ENCODE measurements around the gene SF3B2.

SF3B2 gene

DNA sequence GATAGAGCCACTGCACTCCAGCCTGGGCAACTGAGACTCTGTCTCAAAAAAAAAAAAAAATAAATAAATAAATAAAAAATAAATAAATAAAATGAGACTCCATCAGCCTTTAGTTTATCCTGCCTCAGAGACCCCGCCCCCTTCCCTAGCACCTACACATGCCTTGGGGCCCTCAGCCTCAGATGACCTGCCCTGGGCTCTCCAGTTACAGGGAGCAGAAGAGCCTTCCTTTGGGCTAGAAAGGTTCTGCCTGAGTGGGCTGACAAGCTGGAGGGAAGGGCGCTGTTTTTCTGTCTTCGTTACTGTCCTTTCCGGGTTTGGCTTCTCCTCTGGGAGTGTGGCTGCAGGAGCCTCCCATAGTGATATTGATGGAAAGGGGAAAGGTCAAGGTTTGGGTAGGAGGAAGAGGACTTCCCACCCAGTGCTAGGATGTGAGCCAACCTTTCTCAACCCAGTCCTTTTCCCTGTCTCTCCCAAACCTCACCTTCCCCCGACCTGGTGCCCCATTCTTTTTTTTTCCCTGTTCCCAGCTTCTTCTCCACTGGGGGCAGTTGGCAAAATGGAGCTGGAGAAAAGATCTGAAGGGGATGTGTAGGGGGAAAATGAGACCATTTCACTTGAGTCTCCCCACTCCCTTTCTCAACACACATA is 1.5 kb upstream of the SF3B2 start:
- DNase-seq = no peak

DNA sequence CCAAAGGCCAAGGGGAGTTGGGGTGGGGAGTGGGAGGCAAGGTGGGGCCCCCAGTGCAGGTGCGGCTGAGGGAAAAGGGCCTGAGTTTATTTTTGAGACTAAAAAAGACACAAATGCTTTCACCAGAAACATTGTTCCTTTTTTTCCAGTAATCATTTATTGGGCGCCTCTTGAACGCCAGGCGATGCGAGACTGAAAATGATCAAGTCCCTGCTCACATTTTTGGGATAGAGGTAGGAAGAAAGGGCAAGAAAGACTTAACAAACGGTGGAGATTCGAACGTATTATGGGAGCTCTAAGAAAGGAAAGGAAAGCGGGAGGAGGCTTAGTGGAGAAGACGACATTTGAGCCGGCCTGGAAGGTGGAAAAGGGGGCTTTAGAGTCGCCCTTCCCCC is 796 bp upstream of the SF3B2 start:
- DNase-seq = no peak

DNA sequence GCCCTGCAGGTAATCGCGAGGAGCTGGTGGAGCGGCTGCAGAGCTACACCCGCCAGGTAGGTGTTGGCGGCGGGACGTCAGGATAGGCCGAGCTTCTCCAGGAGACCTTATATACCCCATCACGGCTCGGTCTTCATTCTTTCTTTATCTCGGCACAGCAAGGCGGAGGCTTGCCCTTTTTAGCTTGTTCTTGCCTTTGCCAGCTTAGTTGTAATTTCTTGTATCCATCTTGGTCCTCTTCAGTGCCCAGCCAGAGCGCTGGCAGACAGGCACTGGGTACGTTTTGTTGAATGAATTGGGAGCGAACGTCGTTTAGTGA is 459 bp downstream of the SF3B2 start:
- no peak for DNase-seq

DNA sequence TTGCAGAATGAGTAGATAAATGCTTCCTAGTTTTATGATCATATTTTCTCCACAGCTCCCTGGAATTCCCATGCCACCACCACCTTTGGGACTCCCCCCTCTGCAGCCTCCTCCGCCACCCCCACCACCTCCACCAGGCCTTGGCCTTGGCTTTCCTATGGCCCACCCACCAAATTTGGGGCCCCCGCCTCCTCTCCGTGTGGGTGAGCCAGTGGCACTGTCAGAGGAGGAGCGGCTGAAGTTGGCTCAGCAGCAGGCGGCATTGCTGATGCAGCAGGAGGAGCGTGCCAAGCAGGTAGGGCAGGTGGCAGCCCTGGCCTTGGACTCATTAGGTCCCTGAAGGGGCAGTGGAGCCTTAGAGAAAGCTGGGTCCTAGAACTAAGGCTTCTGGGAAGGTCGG is 2.9 kb downstream of the SF3B2 start:
- no peak for DNase-seq

DNA sequence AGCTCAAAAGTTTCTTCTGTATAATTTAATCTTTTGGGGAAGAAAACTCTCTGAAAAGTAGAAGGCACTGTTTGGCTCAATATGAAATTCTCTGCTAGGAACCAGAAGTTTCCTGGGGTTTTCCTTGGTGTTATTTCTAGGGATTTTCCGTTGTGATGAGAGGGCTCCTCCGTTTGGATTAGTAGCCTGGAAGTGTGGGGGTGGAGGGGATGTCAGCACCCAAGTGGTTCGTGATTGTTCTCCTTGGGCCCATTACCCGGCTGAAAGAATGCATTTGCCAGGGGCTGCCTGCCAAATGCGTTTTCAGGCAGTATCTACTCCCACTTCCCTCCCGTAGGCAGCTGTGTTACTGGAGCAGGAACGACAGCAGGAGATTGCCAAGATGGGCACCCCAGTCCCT is 4.3 kb downstream of the SF3B2 start:
- no peak for DNase-seq

DNA sequence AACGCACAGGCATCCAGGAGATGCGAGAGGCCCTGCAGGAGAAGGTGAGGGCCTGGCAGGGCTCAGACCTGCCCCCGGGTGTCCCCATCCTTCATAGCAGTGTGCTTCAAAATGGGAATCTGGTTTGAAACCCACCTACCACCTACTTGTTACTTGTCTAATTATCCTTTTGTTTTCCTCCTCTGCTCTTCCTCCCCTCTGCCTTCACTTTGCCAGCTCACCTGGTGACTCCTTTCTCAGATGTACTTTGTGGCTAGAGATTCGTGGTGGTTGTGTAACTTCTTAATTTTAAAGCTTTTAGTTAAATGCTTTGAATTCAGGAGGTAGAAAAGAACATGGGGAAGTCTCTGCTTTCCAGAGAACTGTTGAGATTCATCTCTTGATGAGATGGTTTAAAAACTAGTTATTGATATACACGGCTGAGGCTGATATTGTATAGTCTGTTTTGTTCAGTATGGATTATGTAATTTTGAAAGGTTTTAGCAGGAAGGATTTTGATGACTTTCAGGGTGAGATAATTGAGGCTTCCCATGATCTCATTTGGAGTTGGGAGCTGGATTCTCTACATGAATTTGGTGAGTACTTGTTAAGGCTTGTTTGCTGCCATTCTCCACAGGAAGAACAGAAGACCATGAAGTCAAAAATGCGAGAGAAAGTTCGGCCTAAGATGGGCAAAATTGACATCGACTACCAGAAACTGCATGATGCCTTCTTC is 8.0 kb downstream of the SF3B2 start:
- DNase-seq = no peak

DNA sequence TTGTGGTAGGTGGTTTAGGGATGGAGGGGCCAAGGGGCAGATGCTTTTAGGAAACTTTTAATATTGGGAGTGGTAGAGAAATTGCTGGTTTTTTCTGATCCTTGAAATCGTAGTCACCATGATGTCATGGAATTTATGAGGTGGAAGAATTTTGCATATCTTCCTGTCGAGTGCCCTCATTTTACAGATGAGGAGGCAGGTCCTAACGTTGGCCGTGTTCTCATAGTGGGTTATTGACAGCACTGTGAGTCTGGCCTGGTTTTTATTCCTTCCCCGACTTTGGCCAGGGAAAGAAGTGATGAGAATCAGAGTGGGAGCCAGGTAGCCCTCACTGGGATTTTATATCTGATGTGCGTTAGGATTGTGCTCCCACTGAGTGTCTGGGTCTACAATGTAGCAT is 9.1 kb downstream of the SF3B2 start:
- no peak for DNase-seq

DNA sequence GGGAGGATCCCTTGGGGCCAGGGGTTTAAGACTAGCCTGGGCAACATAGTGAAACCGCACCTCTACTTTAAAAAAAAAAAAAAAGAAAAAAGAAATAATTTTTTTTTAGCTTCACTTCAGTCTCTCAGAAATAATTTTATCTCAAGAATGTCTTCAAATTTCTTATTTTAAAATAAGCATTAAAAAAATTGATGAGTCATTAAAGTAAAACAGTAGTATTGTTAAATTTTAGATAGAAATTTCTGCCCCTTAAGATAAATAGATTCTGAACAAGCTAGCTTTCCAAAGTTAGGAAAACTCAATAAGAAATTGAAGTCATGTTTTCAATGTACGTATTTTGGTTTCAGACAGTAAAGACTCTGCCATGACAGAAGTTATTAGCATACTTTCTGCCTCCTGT is 10.2 kb downstream of the SF3B2 start:
- DNase-seq = no peak

DNA sequence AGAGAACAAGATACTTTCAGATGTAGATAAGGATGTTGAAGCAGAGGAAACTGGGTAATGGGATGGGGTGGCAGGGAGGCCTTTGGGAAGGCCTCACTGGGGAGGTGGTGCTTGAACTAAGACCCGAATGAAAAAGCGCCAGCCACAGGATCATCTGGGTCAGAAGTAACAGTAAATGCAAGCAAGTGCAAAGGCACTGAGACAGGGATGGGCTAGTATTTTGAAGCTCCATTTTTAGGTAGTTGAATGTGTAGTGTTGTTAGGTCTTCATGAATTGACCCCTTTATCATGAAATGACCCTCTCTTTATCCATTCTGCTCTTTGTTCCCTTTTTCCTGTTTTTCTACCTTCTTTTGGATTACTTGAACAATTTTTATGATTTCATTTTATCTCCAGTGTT is 11.7 kb downstream of the SF3B2 start:
- DNase-seq = no peak

DNA sequence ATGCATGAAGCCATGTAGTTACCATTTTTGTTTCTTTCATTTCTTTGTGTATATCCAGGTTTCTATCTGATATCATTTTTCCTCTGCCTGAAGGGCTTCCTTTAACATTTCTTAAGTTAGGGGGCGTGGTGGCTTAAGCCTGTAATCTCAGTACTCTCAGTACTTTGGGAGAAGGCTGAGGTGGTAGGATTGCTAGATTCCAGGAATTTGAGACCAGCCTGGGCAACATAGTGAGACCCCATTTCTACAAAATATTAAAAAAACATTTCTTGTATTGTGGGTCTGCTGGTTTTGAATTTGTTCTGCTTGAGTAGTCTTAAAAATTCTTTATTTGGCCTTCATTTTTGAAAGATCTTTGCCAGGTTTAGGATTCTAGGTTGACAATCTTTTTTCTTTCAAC is 12.4 kb downstream of the SF3B2 start:
- DNase-seq = no peak

DNA sequence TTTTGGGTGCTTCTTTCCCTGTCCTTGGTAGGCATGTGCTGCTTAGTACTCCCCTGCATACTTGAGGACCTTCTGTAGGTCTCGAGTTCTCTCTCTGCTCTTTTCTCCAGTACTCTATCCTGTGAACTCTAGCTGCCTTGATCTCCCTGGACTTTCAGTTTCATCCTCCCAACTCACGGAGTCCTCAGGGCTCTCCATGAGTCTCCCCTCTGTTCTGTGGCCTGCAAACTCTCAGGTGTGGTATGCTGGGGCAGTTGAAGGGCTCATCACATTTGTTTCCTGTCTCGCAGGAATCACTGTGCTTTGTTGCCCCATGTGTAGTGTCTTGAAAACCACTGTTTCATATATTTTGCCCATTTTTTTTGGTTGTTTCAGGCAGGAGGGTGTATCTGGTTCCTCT is 14.6 kb downstream of the SF3B2 start:
- DNase-seq = no peak

DNA sequence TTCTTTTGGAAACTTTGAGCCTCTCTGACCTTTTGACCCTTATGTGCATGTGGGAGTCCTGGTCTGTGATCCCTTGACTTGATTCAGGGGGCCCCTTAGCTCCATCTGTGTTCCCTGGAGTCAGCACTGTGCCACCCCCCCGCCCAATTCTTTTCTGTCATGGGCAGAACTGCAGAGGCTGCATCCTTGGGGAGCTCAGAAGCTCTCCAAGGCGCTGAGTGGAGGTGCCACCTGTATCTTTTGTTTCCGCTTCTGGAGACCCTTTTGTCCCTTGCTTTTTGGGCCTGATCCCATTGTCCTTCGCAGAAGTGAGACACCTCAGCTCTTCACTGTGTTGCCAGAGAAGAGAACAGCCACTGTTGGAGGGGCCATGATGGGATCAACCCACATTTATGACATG is 15.5 kb downstream of the SF3B2 start:
- no peak for DNase-seq

DNA sequence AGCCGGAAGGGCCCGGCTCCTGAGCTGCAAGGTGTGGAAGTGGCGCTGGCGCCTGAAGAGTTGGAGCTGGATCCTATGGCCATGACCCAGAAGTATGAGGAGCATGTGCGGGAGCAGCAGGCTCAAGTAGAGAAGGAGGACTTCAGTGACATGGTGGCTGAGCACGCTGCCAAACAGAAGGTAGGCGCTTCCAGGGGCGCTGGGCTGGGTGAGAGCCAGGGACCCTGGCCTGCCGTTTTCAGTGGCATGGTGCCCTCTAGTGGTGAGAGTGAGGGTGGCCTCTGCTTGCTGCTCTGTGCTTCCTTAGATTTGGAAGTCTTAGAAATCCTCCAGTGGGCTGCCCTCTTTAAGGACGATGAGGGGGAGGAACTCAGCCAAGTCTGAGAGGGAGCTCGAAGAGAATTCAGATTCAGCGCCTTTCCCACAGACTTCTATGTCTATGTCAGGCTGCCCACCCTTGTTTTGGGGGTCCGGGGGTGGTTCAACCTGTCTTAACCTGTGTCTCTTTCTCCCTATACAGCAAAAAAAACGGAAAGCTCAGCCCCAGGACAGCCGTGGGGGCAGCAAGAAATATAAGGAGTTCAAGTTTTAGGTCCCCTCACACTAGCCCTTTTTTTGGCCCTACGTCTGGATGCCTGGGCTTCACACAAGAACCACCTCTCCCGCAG is 16.1 kb downstream of the SF3B2 start:
- DNase-seq = peak; percentile 76

DNA sequence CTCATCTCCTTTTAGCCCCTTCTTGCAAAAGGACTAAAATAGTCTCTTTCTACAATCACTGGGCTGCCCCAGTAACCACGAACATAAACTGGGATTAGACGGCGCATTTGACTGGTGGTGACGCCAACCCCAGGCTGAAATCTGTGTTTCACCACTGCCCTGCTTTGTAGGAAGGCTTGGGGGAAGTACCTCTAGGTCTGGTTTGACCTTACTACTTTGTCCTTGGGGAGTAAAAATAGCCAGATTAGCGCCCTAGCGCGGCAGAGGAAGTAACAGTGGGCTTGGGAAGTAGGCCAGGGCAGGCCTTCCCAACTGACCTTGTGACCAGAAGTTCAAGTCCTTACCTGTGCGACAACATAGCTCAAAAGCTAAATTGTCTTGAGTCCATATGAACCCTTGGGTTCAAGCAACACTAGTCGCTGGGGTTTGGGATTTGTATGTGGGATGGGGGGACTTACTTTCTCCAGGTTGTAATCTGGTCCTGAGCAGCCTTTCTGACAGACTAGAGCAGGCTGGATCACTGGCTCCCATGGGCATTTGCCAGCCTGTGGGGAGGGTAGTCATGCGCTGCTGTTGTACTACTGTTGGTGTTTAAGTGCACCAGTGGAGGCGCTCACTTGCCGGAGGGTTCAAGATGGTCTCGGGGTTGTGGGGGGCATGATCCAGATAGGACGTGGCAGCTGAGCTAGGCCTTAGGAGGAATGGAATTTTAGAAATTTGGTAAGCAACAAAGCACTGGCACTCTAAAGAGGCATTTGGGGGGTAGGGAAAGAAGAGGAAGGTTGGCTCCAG is 17.0 kb downstream of the SF3B2 start:
- peak; percentile 55 for DNase-seq

DNA sequence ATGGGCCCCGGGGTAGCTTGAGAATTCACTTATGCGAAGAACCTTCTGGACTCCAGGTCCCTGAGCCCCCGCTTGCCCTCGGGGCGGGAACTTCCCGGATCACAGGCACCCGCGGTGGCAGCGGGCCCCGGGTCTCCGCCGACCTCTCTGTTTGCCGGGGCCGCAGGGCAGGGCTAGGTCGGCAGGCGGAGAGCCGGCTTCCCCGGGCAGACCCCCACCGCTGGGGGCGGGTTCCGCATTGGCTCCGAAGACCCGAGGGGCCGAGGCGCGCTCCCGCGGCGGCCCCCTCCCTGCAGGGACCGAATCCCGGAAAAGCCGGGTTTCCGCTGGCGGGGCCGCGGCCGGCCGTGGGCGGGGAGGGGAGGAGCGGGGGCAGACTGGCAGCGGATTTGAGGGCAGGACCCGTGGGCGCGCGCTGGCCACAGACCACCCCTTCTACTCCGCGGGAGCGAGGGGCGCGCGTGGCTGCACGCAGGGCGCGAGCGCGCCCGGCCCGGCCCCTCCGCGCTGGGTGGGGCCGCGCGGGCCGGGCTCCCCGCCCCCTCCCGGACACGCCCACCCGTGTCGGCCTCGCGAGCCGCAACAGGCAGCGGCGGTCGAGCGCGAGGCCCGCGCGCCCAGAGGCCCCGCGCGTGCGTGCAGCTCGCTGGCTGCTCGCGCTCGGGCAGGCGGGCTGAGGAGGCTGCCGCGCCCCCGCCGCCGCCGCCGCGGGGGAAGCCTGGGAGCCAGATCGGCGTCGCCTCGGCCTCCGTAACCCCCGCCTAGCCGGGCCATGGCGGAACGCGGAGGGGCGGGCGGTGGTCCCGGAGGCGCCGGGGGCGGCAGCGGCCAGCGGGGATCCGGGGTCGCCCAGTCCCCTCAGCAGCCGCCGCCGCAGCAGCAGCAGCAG is 17.8 kb downstream of the SF3B2 start, which contains the start of gene PACS1:
PACS1 (plus strand) TSS at position 558 of the 889 bp plus-strand sequence; CDS start at position 773, 215 bp downstream.
- peak; percentile 85 for DNase-seq

DNA sequence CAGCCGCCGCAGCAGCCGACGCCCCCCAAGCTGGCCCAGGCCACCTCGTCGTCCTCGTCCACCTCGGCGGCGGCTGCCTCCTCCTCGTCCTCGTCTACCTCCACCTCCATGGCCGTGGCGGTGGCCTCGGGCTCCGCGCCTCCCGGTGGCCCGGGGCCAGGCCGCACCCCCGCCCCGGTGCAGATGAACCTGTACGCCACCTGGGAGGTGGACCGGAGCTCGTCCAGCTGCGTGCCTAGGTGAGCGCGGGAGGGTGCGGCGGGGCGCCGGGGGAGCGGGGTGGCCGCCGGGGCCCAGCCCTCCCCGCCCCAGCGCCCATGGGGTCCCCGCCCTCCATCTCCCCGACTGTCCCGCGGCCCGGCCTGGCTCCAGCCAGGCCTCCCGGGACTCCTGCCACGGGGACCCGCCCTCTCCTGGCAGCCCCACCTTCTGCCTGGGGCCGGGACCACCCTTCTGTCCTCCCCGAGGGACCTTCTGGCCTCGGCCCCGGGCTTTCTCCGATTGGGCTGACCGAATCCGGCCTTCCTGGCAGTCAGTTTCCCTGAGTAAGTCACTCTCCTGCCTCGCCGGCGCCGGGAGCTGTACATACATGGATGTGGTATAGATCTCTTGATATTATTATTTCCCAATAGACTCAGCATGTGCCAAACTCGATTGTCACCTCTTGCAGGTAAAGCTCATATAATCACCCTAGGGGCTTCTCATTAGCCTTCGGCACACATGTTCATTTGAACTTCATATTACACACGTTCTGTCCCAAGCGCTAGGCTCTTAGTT is 18.6 kb downstream of the SF3B2 start:
- peak; percentile 54 for DNase-seq

DNA sequence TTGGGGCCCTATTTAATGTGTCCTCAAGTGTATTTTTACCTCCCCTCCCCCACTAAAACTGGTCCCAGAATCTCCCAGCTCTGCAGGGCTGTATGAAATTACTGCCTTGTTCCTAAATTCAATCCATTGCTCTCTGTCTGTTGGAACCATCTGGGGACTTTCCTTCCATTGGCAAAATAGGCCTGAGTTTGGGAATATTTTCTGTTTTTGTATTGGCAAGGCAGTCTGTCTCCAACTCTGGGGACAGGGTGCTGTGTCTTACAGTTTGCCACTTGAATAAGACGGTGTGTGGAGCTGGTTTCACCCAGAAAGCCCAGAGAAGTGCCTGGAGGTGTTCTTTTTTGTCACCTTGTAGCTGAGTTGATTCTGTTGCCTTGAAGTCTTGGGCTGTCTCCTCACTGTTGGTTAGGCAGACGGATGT is 19.2 kb downstream of the SF3B2 start:
- DNase-seq = no peak

DNA sequence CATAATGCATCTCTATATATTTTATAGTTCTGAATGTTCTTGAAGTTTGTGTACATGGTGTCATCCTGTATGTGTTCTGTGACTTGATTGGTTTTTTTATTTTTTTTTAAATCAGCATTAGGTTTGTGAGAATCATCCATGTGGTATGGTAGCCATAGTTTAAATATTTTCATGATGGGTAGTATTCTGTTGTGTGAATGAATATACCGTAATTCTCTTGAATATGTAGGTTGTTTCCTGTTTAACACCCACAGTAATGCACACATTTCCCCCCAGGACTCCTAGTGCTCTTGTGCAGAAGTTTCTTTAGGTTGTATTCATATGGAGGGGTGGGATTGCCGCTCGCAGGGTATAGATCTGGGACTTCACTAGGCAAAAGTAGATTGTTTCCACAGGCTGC is 19.9 kb downstream of the SF3B2 start:
- DNase-seq = no peak

DNA sequence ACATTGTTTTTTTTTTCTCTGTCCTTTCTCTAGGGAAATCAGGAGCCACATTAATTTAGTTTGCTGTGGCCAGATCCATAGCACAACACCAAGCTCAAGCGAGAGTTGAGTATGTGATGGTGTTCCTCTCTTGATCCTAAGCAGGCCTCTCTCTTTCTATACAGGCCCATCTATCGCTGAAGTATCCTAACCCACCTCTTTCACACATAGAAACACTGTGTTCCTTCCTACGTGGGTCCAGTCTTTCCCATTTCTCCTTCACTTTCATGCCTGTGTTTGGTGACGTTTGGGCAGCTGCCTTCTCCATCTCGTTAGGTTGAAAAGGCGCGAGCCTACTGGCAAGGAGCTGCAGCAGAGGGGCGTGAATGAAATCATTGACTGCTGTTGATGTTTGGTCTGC is 20.4 kb downstream of the SF3B2 start:
- DNase-seq = no peak

DNA sequence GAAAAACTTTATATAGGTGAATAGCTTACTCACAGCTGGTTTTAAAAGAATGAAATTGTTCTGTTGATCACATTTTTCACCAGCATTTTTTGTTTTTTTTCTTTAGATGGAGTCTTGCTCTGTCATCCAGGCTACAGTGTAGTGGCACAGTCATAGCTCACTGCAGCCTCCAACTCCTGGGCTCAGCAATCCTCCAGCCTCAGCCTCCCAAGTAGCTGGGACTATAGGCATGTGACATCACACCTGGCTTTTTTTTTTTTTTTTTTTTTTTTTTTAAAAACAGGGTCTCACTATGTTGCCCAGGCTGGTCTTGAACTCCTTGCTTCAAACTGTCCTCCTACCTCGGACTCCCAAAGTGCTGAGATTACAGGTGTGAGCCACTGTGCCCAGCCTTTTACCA is 21.5 kb downstream of the SF3B2 start:
- DNase-seq = no peak

DNA sequence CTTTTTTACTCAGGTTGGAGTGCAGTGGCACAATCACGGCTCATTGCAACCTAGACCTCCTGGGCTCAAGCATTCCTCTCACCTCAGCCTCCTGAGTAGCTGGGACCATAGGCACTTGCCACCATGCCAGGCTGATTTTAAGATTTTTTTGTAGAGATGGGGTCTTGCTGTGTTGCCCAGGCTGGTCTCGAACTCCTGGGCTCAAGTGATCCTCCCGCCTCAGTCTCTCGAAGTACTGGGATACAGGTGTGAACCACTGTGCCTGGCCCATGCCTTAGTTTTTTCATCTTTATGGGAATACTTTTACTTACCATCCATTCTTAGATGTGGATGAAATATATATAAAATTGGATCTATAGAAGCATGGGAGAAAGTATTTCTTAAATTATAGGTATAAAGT is 23.1 kb downstream of the SF3B2 start:
- DNase-seq = no peak

DNA sequence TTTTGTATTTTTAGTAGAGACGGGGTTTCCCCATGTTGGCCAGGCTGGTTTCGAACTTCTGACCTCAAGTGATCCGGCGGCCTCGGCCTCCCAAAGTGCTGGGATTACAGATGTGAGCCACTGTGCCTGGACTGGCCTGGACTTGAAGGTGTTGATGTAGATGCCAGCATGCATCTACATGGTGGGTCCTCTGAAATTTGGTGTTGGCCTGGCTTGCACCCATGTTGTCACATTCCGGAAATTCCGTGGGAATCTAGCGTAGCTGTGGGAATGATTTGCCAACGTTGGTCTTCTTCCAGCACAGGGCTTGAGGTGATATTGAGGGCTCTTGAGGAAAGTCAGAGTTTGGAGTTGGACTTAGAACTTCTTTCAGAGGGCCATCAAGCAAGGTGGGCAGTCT is 24.4 kb downstream of the SF3B2 start:
- DNase-seq = no peak
